MM.1S (cell line): ENCODE measurements around the gene ZNF136.

Source experiments
- CTCF ChIP-seq: fragments of 300-600 bp; sonication (generic); IDR thresholded peaks from 2 replicates; pipeline ENCODE4 v1.5.1; 2016; ENCODE audit warnings: antibody characterized with exemption, low read length, mixed read lengths
- EZH2 ChIP-seq: fragments of 300-600 bp; sonication (generic); optimal IDR thresholded peaks from 2 replicates; pipeline ENCODE3; 2017; ENCODE audit warnings: low read depth, mild to moderate bottlenecking, antibody characterized with exemption, low read length, mixed read lengths
- EZH2phosphoT487 ChIP-seq: fragments of 300-600 bp; sonication (generic); IDR thresholded peaks from 2 replicates; pipeline ENCODE4 v1.6.1; 2018; ENCODE audit warnings: antibody characterized with exemption, low read length

DNA sequence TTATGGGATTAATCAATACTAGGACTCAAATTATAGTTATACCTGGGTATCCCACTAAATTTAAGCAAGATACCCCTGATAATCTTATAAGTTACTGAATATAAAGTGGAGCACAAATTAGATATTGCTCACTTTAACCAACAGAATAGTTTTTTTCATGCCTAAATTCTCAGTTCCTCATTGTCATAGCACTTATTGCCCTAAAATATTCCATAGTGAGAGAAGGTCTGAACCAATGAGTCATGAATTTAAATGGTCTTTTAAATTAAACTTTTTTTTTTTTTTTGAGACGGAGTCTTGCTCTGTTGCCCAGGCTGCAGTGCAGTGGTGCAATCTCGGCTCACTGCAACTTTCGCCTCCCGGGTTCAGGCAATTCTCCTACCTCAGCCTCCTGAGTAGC, 42.4 kb downstream of the ZNF136 start:
- TF ChIP-seq CTCF (no peak), EZH2phosphoT487 (no peak), EZH2 (no peak)
